Right lobe of liver (tissue), 6 donors: Measurements from ENCODE around the gene TRAPPC2L. TPM values are rescaled to one million over a fixed set of nuclear protein-coding genes. Genes with fewer than 3 reads are reported as not detected.
"Not testable (repeated sequence)": the region's sequence is repeated elsewhere in the genome, so short reads cannot be mapped to it uniquely, and the experiment has no call there.

ENCODE experiments used
- ATAC-seq, 4 donors: fragments of 200-7000 bp; cut with Tn5 transposase; one replicate each; pipeline ENCODE4 v1.9.1; 2020; ENCODE audit warnings: mild to moderate bottlenecking in 4 of 4, moderate library complexity in 4 of 4
- DNase-seq, 3 donors: peaks; one replicate each; pipeline ENCODE4 v3.0.0-alpha.2; 2020
- H3K27ac ChIP-seq, 3 donors: fragments of 200-600 bp; one replicate each; pipeline ENCODE4 v1.8.0; 2022
- H3K27me3 ChIP-seq, 2 donors: fragments of 200-600 bp; one replicate each; pipeline ENCODE4 v1.8.0; 2022
- H3K36me3 ChIP-seq, 4 donors: fragments of 200-600 bp; sonication (generic) in 1 of 4; one replicate each; pipeline versions ENCODE4 v1.5.1 to v1.8.0; 2017 to 2022; ENCODE audit warnings: control low read depth in 1 of 4
- H3K4me1 ChIP-seq, 4 donors: fragments of 200-600 bp; sonication (generic) in 1 of 4; one replicate each; pipeline versions ENCODE4 v1.5.1 to v1.8.0; 2017 to 2022; ENCODE audit warnings: control low read depth in 1 of 4
- H3K4me3 ChIP-seq, 3 donors: fragments of 200-600 bp; one replicate each; pipeline ENCODE4 v1.8.0; 2022
- H3K9me3 ChIP-seq, 4 donors: fragments of 200-600 bp; sonication (generic) in 1 of 4; one replicate each; pipeline versions ENCODE4 v1.5.1 to v1.8.0; 2017 to 2022; ENCODE audit warnings: control low read depth in 1 of 4
- POLR2A ChIP-seq: fragments of 450-650 bp; IDR thresholded peaks from one replicate; pipeline ENCODE4 v1.6.1; 2017; ENCODE audit warnings: antibody characterized with exemption, mild to moderate bottlenecking
- WGBS: methylation state at CpG from one replicate; pipeline ENCODE4 v1.1.6; 2018; ENCODE audit warnings: low coverage, low lambda C conversion rate; ENCODE audit not compliant: insufficient coverage; ENCODE audit errors: missing lambda C conversion rate; 5-methylcytosine and 5-hydroxymethylcytosine counted together
- intact Hi-C, 2 donors: fragments of 100-400 bp; cut with DNase I; formaldehyde crosslinking; loops; one replicate each; pipeline versions ENCODE4 v1.11.2 to v1.14.1; 2022
- total RNA-seq, 6 experiments: library from RNA; depleted of rRNA in 2 of 6; stranded (reverse); fragments of >200 nt in 2 of 6; fragmentation: NEBNext Ultra II Directional in 3 of 6; extraction: Animal tissue kit (Norgen Biotek cat#: 25700) in 3 of 6; gene quantifications; one replicate each; pipeline versions ENCODE4 v1.1.0 to v1.2.4, GENCODE V29; 2016 to 2023
- TF ChIP-seq, protein P1 (sequence below), 4 donors: fragments of 200-600 bp in 3 of 4; fragments of 450-650 bp in 1 of 4; IDR thresholded peaks; one replicate each; pipeline versions ENCODE4 v1.5.1 to v1.8.0; 2016 to 2022; ENCODE audit warnings: antibody characterized with exemption in 4 of 4, mild to moderate bottlenecking in 2 of 4
- donor health status: DM: no; HTN: yes; CAD: no.
- donor health status: DM: no; HTN: no; CAD: no.
- donor health status: DM: no; HTN: no; CAD: no.
- donor health status: DM: no; HTN: yes; CAD: no.
- donor health status: DM: no; HTN: yes; CAD: no.

The TRAPPC2L gene
- total RNA-seq, 6 experiments from 2014 or later, result 15.1 to 25.5 (median 20.1) TPM

DNA sequence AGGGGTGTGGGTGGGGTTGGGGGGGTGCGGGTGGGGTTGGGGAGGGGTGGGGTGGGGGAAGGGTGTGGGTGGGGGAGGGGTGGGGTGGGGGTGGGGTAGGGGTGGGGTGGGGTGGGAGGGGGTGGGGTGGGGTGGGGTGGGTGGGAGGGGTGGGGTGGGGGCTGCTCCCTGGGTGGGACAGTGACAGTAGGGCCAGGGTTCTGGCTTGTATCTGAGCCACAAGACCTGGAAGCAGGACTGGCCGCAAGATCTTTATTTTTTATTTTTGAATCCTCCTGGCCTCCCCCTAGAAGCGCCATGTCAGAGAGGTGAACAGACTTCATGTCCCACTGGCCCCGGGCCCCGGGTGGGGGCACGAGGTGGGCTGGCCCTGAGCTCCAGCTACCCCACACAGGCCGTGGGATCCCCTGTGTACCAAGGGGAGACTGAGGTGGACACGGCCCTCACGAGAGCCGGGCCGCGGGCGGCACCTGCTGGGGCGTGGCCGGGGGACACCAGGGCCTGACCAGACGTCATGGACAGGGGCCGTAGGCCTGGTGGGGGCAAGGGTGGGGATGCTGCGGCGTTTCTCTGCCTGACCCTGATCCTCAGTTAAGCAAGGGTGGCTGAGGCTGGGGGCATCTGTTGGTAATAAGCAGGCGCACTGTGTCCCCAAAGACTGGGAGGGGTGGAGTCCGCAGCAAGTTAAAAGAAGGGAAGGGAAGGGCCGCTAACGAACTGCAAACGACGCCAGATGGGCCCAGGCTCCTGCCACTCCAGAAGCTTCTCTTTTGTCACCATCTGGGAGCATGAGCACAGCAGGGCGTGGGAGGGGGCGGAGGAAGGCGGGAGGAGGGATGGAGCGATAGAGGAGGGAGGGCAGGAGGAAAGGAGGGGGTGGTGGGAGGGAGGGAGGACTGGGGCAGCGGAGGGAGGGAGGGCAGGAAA lies 31.8 kb downstream of the TRAPPC2L start:
- H3K36me3 ChIP-seq, result no peaks in the 10 kb centered on the region
- ATAC-seq (no peak), DNase-seq (no peak)
- no peak overlapping the region for H3K27ac ChIP-seq
- H3K9me3 ChIP-seq, result no peaks in the 10 kb centered on the region
- intact Hi-C loops, result no loop called here
- WGBS, result 79% methylated on average over 11 of the region's 30 CpGs
- TF ChIP-seq POLR2A, result no peak
- TF ChIP-seq, protein P1, sequence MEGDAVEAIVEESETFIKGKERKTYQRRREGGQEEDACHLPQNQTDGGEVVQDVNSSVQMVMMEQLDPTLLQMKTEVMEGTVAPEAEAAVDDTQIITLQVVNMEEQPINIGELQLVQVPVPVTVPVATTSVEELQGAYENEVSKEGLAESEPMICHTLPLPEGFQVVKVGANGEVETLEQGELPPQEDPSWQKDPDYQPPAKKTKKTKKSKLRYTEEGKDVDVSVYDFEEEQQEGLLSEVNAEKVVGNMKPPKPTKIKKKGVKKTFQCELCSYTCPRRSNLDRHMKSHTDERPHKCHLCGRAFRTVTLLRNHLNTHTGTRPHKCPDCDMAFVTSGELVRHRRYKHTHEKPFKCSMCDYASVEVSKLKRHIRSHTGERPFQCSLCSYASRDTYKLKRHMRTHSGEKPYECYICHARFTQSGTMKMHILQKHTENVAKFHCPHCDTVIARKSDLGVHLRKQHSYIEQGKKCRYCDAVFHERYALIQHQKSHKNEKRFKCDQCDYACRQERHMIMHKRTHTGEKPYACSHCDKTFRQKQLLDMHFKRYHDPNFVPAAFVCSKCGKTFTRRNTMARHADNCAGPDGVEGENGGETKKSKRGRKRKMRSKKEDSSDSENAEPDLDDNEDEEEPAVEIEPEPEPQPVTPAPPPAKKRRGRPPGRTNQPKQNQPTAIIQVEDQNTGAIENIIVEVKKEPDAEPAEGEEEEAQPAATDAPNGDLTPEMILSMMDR (IDR thresholded peaks at IDR 0.05), result no peak
- H3K4me3 ChIP-seq, result no peak overlapping the region
- H3K27me3 ChIP-seq, result no peaks in the 10 kb centered on the region
- H3K4me1 ChIP-seq, result no peaks in the 10 kb centered on the region

DNA sequence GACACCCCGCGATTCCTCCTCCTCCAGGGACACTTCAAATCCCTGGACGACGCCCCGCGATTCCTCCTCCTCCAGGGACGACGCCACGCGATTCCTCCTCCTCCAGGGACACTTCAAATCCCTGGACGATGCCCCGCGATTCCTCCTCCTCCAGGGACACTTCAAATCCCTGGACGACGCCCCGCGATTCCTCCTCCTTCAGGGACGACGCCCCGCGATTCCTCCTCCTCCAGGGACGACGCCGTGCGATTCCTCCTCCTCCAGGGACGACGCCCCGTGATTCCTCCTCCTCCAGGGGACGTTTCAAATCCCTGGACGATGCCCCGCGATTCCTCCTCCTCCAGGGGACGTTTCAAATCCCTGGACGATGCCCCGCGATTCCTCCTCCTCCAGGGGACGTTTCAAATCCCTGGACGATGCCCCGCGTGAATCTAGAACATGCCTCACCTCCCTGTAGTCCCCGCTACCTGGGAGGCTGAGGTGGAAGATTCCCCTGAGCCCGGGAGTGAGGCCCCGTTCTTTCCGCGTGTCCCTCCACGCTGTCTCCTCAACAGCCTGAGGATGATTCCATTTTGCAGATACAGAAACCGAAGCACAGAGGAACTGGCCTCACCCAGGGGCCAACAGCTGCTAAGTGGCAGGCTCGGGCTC lies 32.9 kb downstream of the TRAPPC2L start:
- DNase-seq, intact Hi-C loops, H3K27ac ChIP-seq, ATAC-seq, H3K4me3 ChIP-seq, H3K4me1 ChIP-seq, H3K36me3 ChIP-seq, H3K27me3 ChIP-seq, H3K9me3 ChIP-seq: not testable (repeated sequence)
- 94% methylated on average over 22 of the region's 48 CpGs for WGBS

DNA sequence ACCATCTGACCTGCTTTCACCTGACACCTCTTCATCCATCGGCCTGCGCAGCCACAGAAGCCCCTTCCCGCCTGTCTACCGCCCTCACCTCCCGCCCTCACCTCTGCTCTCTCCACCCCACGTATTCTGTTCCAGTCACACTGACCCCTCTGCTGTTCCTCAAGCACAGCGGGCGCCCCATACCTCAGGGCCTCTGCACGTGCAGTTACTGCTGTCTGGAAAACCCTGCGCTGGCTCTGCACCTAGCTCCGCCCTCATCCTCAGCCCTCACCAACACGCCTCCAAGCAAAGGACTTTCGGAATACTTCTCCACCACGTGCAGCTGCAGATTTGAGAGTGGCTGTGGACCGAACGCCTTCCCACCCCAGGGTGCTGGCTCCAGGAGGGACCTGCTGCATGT lies 34.2 kb downstream of the TRAPPC2L start:
- Histone ChIP-seq H3K27me3 (no peaks in the 10 kb centered on the region), H3K4me1 (no peaks in the 10 kb centered on the region), H3K27ac (no peak overlapping the region), H3K4me3 (no peak overlapping the region), H3K36me3 (no peaks in the 10 kb centered on the region), H3K9me3 (no peaks in the 10 kb centered on the region)
- WGBS, result 93% methylated on average over 12 of the region's 16 CpGs
- intact Hi-C loops, result no loop called here
- DNase-seq (no peak), ATAC-seq (no peak)
- no peak for TF ChIP-seq POLR2A
- TF ChIP-seq, protein P1 (IDR thresholded peaks at IDR 0.05), result no peak

DNA sequence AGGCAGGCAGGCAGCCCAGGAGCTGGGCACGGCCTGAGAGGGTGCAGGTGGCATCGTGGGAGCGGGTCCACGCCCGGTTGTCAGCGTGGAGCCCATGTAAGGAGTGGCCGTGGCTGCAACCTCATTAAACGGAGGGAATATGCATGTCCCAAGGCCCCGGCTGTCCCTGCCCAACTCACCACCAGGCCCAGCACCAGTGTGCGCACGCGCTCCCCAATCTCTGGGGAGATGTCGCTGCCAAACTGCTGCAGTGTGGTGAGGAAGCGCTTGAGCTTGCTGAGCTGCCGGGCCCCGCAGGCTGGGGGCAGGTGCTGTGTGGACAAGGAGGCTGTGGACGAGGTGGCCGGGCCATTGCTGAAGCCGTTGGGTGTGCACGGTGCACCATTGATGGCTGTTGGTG lies 35.1 kb downstream of the TRAPPC2L start:
- no peak overlapping the region for H3K27ac ChIP-seq
- H3K4me3 ChIP-seq, result no peak overlapping the region
- no peak for TF ChIP-seq POLR2A
- TF ChIP-seq, protein P1 (IDR thresholded peaks at IDR 0.05), result no peak
- intact Hi-C loops, result no loop called here
- no peaks in the 10 kb centered on the region for H3K9me3 ChIP-seq
- ATAC-seq (no peak), DNase-seq (no peak)
- WGBS, result 96% methylated on average over 4 of the region's 20 CpGs
- no peaks in the 10 kb centered on the region for H3K27me3 ChIP-seq
- no peaks in the 10 kb centered on the region for H3K36me3 ChIP-seq
- no peaks in the 10 kb centered on the region for H3K4me1 ChIP-seq
